GM12875 (cell line): ENCODE data around the gene WDFY3.

Experiments used
- H3K4me3 ChIP-seq: one replicate; pipeline ENCODE4 v1.5.1; 2011; ENCODE audit warnings: low read depth, low read length, control low read depth
- TF ChIP-seq, protein P1 (sequence below): IDR thresholded peaks from 2 replicates; pipeline ENCODE4 v1.5.1; 2011; ENCODE audit warnings: low read depth, mild to moderate bottlenecking, control low read depth, inconsistent platforms, low read length, moderate library complexity, borderline replicate concordance; ENCODE audit not compliant: insufficient read depth

The WDFY3 gene

DNA sequence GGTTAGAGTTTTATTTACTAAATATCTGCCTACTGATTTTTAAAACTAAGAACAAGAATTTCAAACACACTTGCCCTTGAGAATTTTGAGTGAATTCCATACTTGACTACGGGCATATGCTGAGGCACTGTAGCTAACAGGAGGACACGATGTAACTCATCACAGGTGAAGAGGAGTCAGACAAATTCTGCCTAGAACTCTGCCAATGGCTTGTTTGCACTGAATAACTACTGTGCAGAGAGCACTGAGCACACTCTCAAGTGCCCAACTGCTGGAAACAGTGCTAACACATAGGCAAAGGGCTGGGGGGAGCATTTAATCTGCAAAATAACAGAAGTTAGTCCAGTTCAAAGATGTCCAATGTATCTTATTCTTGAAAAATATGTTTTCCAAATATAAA lies 104.4 kb downstream of the WDFY3 start:
- H3K4me3 ChIP-seq, result no peak overlapping the region
- TF ChIP-seq, protein P1, sequence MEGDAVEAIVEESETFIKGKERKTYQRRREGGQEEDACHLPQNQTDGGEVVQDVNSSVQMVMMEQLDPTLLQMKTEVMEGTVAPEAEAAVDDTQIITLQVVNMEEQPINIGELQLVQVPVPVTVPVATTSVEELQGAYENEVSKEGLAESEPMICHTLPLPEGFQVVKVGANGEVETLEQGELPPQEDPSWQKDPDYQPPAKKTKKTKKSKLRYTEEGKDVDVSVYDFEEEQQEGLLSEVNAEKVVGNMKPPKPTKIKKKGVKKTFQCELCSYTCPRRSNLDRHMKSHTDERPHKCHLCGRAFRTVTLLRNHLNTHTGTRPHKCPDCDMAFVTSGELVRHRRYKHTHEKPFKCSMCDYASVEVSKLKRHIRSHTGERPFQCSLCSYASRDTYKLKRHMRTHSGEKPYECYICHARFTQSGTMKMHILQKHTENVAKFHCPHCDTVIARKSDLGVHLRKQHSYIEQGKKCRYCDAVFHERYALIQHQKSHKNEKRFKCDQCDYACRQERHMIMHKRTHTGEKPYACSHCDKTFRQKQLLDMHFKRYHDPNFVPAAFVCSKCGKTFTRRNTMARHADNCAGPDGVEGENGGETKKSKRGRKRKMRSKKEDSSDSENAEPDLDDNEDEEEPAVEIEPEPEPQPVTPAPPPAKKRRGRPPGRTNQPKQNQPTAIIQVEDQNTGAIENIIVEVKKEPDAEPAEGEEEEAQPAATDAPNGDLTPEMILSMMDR, result no peak

DNA sequence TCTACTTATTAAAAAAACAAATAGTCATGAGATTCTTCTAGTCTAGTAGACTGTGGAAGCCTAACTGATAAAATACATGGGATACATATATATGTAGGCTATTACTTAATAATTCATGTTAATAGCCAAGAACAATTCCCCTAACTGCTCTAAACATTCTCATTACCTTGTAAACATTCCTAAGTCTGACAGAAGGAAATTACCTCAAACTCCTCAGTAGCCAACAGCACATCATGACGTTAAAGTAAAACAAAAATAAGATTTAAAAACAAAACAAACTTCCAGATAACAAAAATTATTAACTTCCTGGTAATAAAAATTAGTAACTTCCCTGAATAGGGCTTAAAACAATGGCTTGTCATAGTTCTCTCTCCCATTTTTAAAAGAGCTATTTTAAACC lies 109.2 kb downstream of the WDFY3 start:
- TF ChIP-seq, protein P1, result no peak
- no peak overlapping the region for H3K4me3 ChIP-seq

DNA sequence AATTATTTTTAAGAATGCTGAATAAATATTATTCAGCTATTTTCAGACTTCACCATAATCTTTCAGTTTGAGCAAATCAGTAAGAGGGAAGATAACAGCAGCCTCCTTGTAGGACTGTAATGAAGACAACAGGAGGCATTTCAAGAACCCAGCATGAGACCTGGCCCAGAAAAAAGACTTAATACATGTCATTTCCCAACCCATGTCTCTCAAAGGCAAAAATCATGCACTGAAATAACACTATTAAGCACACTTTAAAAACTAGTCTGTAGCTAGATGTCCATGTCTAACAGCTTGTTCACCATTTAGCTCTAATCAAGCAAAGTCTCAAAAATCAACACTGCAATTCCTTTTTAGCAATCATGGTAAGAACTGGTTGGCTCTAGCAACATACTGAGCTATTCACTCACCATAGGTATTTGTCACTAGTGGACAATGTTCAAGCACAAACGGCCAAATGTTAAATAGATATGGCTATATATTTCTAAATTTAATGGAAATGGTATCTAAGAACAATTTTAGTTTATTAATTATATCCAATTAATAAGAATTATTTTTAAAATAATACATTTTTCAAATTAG lies 109.9 kb downstream of the WDFY3 start:
- no peak overlapping the region for H3K4me3 ChIP-seq
- TF ChIP-seq, protein P1, result no peak

DNA sequence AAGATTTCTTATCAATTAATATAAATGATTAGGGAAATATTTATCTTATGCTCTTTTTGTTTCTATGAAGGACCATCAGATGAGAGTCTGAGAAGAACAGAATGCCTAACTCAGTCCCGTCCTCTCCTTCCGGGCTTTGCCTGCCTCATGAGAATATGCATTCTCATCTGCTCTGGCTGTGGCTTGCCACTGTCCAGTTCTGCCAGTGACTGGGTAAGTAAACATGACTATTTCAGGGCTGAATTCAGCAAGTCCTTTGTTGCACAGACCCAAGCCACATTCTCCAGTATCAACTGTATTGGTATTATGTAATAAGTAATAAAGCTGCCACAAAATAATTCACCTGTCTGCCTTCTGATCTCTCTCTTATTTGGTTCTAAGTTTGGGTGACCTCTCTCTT lies 110.7 kb downstream of the WDFY3 start:
- TF ChIP-seq, protein P1, result no peak

DNA sequence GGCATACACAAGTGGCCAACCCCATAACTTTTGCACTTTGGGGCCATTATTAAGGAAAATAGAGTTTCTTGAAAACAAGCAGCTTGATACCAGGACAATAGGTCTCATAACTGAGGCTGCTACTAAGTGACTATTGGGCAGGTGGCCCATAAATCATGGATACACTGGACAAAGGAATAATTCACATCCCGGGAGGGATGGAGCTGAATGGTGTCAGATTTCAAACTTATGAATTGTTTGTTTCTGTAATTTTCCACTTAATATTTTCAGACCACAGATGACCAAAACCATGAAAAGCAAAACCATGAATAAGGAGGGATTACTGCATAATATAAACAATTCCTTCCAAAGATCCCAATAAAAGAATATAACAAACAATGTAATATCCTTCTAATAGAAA lies 114.4 kb downstream of the WDFY3 start:
- TF ChIP-seq, protein P1, result no peak

More for the DNA sequence above, 110.7 kb downstream of the WDFY3 start:
- no peak overlapping the region for H3K4me3 ChIP-seq

DNA sequence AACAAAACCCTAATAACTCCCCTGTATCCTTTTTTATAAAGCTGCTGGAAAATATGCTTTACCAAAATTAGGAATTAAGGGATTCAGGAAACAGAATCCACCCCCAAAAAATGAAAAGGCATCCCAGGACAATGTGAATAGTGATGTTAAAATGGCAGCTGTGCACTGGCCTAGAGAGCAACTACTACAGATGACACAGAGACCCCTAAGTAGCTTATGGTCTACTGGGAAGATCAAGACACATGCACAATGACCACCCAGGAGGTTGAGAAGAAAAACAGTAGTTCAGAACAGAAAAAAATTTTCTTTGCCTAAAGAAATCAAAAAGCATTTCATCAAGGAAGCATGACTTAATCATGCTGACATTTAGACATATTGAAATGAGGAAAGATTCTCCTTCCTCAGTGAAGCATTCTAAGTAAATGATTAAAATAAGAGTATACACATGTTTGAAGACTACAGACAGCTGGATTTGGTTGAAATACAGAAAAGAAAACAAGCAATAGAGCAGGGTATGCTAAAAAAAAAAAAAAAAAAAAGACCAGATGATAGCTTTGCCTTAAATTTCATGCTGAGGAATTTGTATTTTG lies 117.3 kb downstream of the WDFY3 start:
- H3K4me3 ChIP-seq, result no peak overlapping the region
- TF ChIP-seq, protein P1, result no peak

More for the DNA sequence above, 114.4 kb downstream of the WDFY3 start:
- no peak overlapping the region for H3K4me3 ChIP-seq

DNA sequence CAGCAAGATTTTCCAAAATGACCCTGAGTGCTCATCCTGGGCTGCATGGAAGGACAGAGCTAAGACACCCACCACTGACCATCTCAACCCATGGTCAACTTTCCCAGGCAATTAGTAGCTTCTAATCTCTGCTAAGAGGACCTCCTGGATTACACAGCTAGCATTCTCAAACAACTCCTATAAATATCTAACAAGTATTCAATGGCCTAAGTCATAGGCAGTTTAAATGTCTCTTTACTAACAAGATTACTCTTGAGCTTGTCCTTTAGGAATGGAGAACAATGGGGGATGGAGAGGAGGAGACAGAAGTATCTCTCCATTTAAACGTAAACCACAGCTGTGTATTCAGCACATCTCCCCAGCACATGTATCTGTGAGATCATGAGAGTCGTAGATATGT lies 118.1 kb downstream of the WDFY3 start:
- TF ChIP-seq, protein P1, result no peak
- H3K4me3 ChIP-seq, result no peak overlapping the region
